ENCODE measurements around the gene DLL1. TPM values are rescaled to one million over a fixed set of nuclear protein-coding genes. Genes with fewer than 3 reads are reported as not detected.

The DLL1 gene
- polyA plus RNA-seq, 3 donors = 8.2 to 15.1 (median 10.7) TPM

- no peak for DNase-seq (ENCODE audit: extremely low read depth in 1 of 11, low read depth in 9 of 11, low spot score in 4 of 11)
These were observed 31.6 kb downstream of the DLL1 start for GRCh38 chr6:170259278-170259677.

- DNase-seq (ENCODE audit: extremely low read depth in 1 of 11, low read depth in 9 of 11, low spot score in 4 of 11) = no peak
These were observed 32.5 kb downstream of the DLL1 start for GRCh38 chr6:170258407-170258806.

- no peak for DNase-seq (ENCODE audit: extremely low read depth in 1 of 11, low read depth in 9 of 11, low spot score in 4 of 11)
These were observed 33.5 kb downstream of the DLL1 start for GRCh38 chr6:170257376-170257775.

GRCh38 chr6:170256641-170257040, 34.2 kb downstream of the DLL1 start:
- no peak for DNase-seq (ENCODE audit: extremely low read depth in 1 of 11, low read depth in 9 of 11, low spot score in 4 of 11)

- no peak for DNase-seq (ENCODE audit: extremely low read depth in 1 of 11, low read depth in 9 of 11, low spot score in 4 of 11)
These were observed 35.3 kb downstream of the DLL1 start for GRCh38 chr6:170255426-170256125.

GRCh38 chr6:170254315-170255213, 36.3 kb downstream of the DLL1 start:
- DNase-seq (ENCODE audit: extremely low read depth in 1 of 11, low read depth in 9 of 11, low spot score in 4 of 11) = no peak

GRCh38 chr6:170253910-170254269, 37.0 kb downstream of the DLL1 start:
- no peak for DNase-seq (ENCODE audit: extremely low read depth in 1 of 11, low read depth in 9 of 11, low spot score in 4 of 11)

- no peak for DNase-seq (ENCODE audit: extremely low read depth in 1 of 11, low read depth in 9 of 11, low spot score in 4 of 11)
These were observed 37.5 kb downstream of the DLL1 start for GRCh38 chr6:170253226-170253909.

GRCh38 chr6:170251776-170252571, 38.9 kb downstream of the DLL1 start:
- DNase-seq (ENCODE audit: extremely low read depth in 1 of 11, low read depth in 9 of 11, low spot score in 4 of 11) = no peak

GRCh38 chr6:170250981-170251775, 39.7 kb downstream of the DLL1 start:
- no peak for DNase-seq (ENCODE audit: extremely low read depth in 1 of 11, low read depth in 9 of 11, low spot score in 4 of 11)

GRCh38 chr6:170250455-170250854, 40.4 kb downstream of the DLL1 start:
- DNase-seq (ENCODE audit: extremely low read depth in 1 of 11, low read depth in 9 of 11, low spot score in 4 of 11) = no peak

GRCh38 chr6:170249817-170250216, 41.1 kb downstream of the DLL1 start:
- DNase-seq (ENCODE audit: extremely low read depth in 1 of 11, low read depth in 9 of 11, low spot score in 4 of 11) = no peak

GRCh38 chr6:170248861-170249600, 41.8 kb downstream of the DLL1 start:
- DNase-seq (ENCODE audit: extremely low read depth in 1 of 11, low read depth in 9 of 11, low spot score in 4 of 11) = no peak

GRCh38 chr6:170248111-170248805, 42.6 kb downstream of the DLL1 start:
- DNase-seq (ENCODE audit: extremely low read depth in 1 of 11, low read depth in 9 of 11, low spot score in 4 of 11) = no peak

- no peak for DNase-seq (ENCODE audit: extremely low read depth in 1 of 11, low read depth in 9 of 11, low spot score in 4 of 11)
These were observed 43.6 kb downstream of the DLL1 start for GRCh38 chr6:170247178-170247701.

- DNase-seq (ENCODE audit: extremely low read depth in 1 of 11, low read depth in 9 of 11, low spot score in 4 of 11) = no peak
These were observed 45.3 kb downstream of the DLL1 start for GRCh38 chr6:170245475-170245992.

All from renal cortex interstitium (tissue), 11 donors.